ENCODE data around the gene TOLLIP. TPM values are rescaled to one million over a fixed set of nuclear protein-coding genes. Genes with fewer than 3 reads are reported as not detected.
"Not testable (repeated sequence)": the region's sequence is repeated elsewhere in the genome, so short reads cannot be mapped to it uniquely, and the experiment has no call there.

The TOLLIP gene
- total RNA-seq, 1 donor from 2014 or later: 38.9 TPM

DNA sequence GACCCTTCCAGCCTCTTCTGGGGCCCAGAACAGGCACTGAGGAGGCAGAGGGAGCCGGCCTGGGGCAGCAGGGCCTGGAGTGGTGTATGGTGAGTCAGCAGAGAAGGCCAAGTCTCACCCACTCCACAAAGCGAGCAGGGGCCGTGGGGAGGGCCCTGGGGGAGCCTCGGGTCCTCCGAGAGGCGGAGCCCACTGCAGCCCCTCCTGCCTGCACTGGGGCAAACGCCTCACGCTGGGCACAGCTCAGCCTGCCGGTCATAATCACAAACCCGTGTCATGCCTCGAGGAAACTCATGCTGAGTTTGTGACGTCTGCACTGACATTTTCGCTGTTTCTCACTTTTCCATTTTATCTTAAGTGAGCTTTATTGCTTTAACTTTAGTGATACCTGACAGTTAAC is 38.4 kb downstream of the TOLLIP start:
- no peaks in the 10 kb centered on the region for H3K27me3 Mint-ChIP-seq
- no peak overlapping the region for H3K4me3 Mint-ChIP-seq
- H3K36me3 Mint-ChIP-seq (ENCODE audit: low read depth): peaks cover 2% of the 10 kb centered on the region
- H3K27ac Mint-ChIP-seq: no peak overlapping the region
- intact Hi-C loops (cut with micrococcal nuclease): no loop called here
- no peak for DNase-seq
- no peaks in the 10 kb centered on the region for H3K4me1 Mint-ChIP-seq
- peaks cover 4% of the 10 kb centered on the region for H3K9me3 Mint-ChIP-seq

- no peak for DNase-seq
- H3K27me3 Mint-ChIP-seq: no peaks in the 10 kb centered on the region
- no peak overlapping the region for H3K27ac Mint-ChIP-seq
- H3K4me1 Mint-ChIP-seq: no peaks in the 10 kb centered on the region
- intact Hi-C loops (cut with micrococcal nuclease): no loop called here
- no peak overlapping the region for H3K4me3 Mint-ChIP-seq
- H3K9me3 Mint-ChIP-seq: peaks cover 4% of the 10 kb centered on the region
- H3K36me3 Mint-ChIP-seq (ENCODE audit: low read depth): no peaks in the 10 kb centered on the region
These were observed 39.0 kb downstream of the TOLLIP start for GRCh38 chr11:1270476-1270875.

- H3K27me3 Mint-ChIP-seq: no peaks in the 10 kb centered on the region
- H3K4me3 Mint-ChIP-seq: no peak overlapping the region
- H3K36me3 Mint-ChIP-seq (ENCODE audit: low read depth): no peaks in the 10 kb centered on the region
- no peak overlapping the region for H3K27ac Mint-ChIP-seq
- intact Hi-C loops (cut with micrococcal nuclease): no loop called here
- H3K4me1 Mint-ChIP-seq: no peaks in the 10 kb centered on the region
- H3K9me3 Mint-ChIP-seq: peaks cover 4% of the 10 kb centered on the region
- no peak for DNase-seq
These were observed 39.5 kb downstream of the TOLLIP start for GRCh38 chr11:1269957-1270356.

- Mint-ChIP-seq H3K4me3 (no peak overlapping the region), H3K9me3 (peaks cover 8% of the 10 kb centered on the region)
These were observed 41.9 kb downstream of the TOLLIP start for GRCh38 chr11:1267441-1268100.

GRCh38 chr11:1266976-1267375 is 42.5 kb downstream of the TOLLIP start:
- H3K4me3 Mint-ChIP-seq; DNase-seq; H3K27me3 Mint-ChIP-seq; H3K4me1 Mint-ChIP-seq; H3K9me3 Mint-ChIP-seq; H3K36me3 Mint-ChIP-seq (ENCODE audit: low read depth); intact Hi-C loops (cut with micrococcal nuclease); H3K27ac Mint-ChIP-seq: not testable (repeated sequence)

More at GRCh38 chr11:1267441-1268100, 41.9 kb downstream of the TOLLIP start:
- no peak for DNase-seq
- no peak overlapping the region for H3K27ac Mint-ChIP-seq
- H3K27me3 Mint-ChIP-seq: no peaks in the 10 kb centered on the region
- peaks cover 4% of the 10 kb centered on the region for H3K36me3 Mint-ChIP-seq (ENCODE audit: low read depth)
- H3K4me1 Mint-ChIP-seq: peaks cover 6% of the 10 kb centered on the region
- intact Hi-C loops (cut with micrococcal nuclease): no loop called here

DNA sequence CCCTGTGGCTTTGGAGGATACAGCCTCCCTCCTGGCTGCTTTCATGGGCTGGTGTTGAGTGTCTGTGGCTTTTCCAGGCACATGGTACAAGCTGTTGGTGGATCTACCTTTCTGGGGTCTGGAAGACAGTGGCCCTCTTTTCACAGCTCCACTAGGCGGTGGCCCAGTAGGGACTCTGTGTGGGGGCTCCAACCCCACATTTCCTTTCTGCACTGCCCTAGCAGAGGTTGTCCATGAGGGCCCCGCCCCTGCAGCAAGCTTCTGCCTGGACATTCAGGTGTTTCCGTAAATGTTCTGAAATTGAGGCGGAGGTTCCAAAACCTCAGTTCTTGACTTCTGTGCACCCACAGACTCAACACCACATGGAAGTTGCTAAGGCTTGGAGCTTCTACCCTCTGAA is 44.0 kb downstream of the TOLLIP start:
- intact Hi-C loops (cut with micrococcal nuclease); H3K4me1 Mint-ChIP-seq; H3K27ac Mint-ChIP-seq; H3K9me3 Mint-ChIP-seq; H3K4me3 Mint-ChIP-seq; H3K27me3 Mint-ChIP-seq; DNase-seq; H3K36me3 Mint-ChIP-seq (ENCODE audit: low read depth): not testable (repeated sequence)

DNA sequence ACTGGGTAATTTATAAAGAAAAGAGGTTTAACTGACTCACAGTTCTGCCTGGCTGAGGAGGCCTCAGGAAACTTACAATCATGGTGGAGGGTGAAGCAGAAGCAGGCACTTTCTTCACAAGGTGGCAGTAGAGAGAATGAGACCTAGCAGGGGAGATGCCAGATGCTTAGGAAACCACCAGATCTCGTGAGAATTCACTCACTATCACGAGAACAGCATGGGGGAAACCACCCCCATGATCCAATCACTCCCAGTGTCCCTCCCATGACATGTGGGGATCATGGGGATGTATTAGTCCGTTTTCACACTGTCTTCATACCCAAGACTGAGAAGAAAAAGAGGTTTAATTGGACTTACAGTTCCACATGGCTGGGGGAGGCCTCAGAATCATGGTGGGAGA is 45.0 kb downstream of the TOLLIP start:
- peak; percentile 75 for DNase-seq
- H3K36me3 Mint-ChIP-seq (ENCODE audit: low read depth); H3K4me3 Mint-ChIP-seq; H3K27me3 Mint-ChIP-seq; H3K4me1 Mint-ChIP-seq; H3K27ac Mint-ChIP-seq; H3K9me3 Mint-ChIP-seq: not testable (repeated sequence)
- intact Hi-C loops (cut with micrococcal nuclease): loop anchor here (5.0 kb wide), 2 partner anchors 73 to 118 kb away; no protein-coding TSS in a partner anchor

DNA sequence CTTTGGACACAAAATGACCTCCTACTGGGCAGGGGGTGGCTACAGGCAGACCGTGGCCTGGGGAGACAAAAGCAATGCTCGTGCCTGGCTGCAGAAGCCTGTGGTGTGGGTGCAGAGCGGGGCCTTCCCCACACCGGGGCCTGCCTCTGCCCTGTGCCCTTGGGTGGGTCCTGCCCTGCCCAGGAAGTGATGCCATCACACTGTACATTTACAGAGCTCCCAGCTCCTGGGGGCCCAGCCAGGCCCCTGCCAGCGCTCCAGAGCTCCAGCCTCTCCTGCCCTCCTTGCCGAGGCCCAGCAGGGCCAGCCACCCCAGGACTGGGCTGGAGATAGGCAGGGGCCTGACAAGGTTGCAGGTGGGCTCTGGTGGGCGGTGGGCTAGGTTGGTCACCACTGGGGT is 46.4 kb downstream of the TOLLIP start:
- no peak for DNase-seq
- Mint-ChIP-seq H3K4me1 (peaks cover 6% of the 10 kb centered on the region), H3K4me3 (peak overlapping the region; percentile 78), H3K27me3 (no peaks in the 10 kb centered on the region), H3K9me3 (peaks cover 8% of the 10 kb centered on the region), H3K27ac (no peak overlapping the region), H3K36me3 (ENCODE audit: low read depth) (peaks cover 4% of the 10 kb centered on the region)
- intact Hi-C loops (cut with micrococcal nuclease): loop anchor here (2.0 to 5.0 kb wide), 3 partner anchors 46 to 119 kb away; partner anchors contain the start of gene TOLLIP

GRCh38 chr11:1262172-1263006 is 47.0 kb downstream of the TOLLIP start:
- H3K4me1 Mint-ChIP-seq: peaks cover 6% of the 10 kb centered on the region
- H3K27me3 Mint-ChIP-seq: no peaks in the 10 kb centered on the region
- intact Hi-C loops (cut with micrococcal nuclease): loop anchor here (2.0 to 5.0 kb wide), 3 partner anchors 46 to 120 kb away; partner anchors contain the start of gene TOLLIP
- peak overlapping the region; percentile 78 for H3K4me3 Mint-ChIP-seq
- peak overlapping the region; percentile 86 for H3K27ac Mint-ChIP-seq
- H3K9me3 Mint-ChIP-seq: peaks cover 8% of the 10 kb centered on the region
- H3K36me3 Mint-ChIP-seq (ENCODE audit: low read depth): peaks cover 4% of the 10 kb centered on the region
- DNase-seq: peak; percentile 94

- intact Hi-C loops (cut with micrococcal nuclease): loop anchor here (2.0 to 5.0 kb wide), 3 partner anchors 47 to 121 kb away; partner anchors contain the start of gene TOLLIP
- H3K27me3 Mint-ChIP-seq: no peaks in the 10 kb centered on the region
- peaks cover 4% of the 10 kb centered on the region for H3K36me3 Mint-ChIP-seq (ENCODE audit: low read depth)
- peaks cover 4% of the 10 kb centered on the region for H3K9me3 Mint-ChIP-seq
- peaks cover 6% of the 10 kb centered on the region for H3K4me1 Mint-ChIP-seq
- H3K4me3 Mint-ChIP-seq: peak overlapping the region; percentile 78
- no peak for DNase-seq
- no peak overlapping the region for H3K27ac Mint-ChIP-seq
These were observed 48.0 kb downstream of the TOLLIP start for GRCh38 chr11:1261241-1262071.

DNA sequence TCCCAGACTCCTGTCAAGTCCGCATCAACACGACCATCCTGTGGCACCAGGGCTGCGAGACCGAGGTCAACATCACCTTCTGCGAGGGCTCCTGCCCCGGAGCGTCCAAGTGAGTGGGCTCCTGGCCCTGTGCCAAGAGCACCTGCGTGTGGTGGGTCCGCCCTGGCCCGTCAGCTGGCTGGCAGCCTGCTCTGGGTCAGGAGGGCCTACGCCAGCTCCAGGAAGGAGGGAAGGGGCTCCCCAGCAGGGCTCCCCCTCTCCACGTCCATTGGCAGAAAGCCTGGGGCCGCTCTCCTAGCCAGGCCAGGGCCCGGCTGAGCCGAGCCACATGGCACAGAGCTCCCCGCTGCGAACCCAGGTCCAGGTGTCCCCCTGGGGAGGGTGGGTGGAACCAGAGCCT is 48.8 kb downstream of the TOLLIP start:
- no peaks in the 10 kb centered on the region for H3K27me3 Mint-ChIP-seq
- peaks cover 4% of the 10 kb centered on the region for H3K36me3 Mint-ChIP-seq (ENCODE audit: low read depth)
- intact Hi-C loops (cut with micrococcal nuclease): loop anchor here (5.0 kb wide), 2 partner anchors 77 to 122 kb away; no protein-coding TSS in a partner anchor
- no peak overlapping the region for H3K27ac Mint-ChIP-seq
- peaks cover 4% of the 10 kb centered on the region for H3K9me3 Mint-ChIP-seq
- no peak for DNase-seq
- H3K4me3 Mint-ChIP-seq: no peak overlapping the region
- H3K4me1 Mint-ChIP-seq: peaks cover 6% of the 10 kb centered on the region

DNA sequence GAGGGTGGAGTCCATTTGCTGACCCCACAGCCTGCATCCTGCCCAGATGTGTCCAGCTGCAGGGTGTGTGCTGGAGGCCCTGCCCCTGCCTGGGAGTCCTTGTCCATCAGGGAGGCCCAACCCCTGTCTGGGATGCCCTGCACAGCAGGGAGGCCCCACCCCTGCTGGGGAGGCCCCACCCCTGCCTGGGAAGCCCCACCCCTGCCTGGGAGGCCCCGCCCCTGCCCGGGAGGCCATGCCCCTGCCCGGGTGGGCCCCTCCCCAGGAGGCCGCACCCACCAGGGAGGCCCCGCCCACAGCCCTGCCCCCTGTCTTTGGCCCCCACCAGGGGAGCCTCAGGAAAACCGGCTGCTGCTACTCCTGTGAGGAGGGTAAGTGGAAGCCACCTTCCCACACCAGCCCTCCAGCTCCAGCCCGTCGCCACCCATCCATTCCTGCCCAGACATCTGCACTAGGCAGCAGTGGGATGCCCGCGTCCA is 49.4 kb downstream of the TOLLIP start:
- peak; percentile 71 for DNase-seq
- Mint-ChIP-seq H3K27ac (no peak overlapping the region), H3K4me1 (peaks cover 6% of the 10 kb centered on the region), H3K9me3 (peaks cover 4% of the 10 kb centered on the region), H3K4me3 (no peak overlapping the region), H3K27me3 (no peaks in the 10 kb centered on the region), H3K36me3 (ENCODE audit: low read depth) (peaks cover 4% of the 10 kb centered on the region)
- intact Hi-C loops (cut with micrococcal nuclease): loop anchor here (5.0 kb wide), 2 partner anchors 77 to 122 kb away; no protein-coding TSS in a partner anchor

- intact Hi-C loops (cut with micrococcal nuclease): no loop called here
These were observed 49.9 kb downstream of the TOLLIP start for GRCh38 chr11:1259561-1259960.

More at GRCh38 chr11:1259561-1259960, 49.9 kb downstream of the TOLLIP start:
- Mint-ChIP-seq H3K4me1 (peaks cover 4% of the 10 kb centered on the region), H3K4me3 (no peak overlapping the region), H3K27me3 (no peaks in the 10 kb centered on the region), H3K9me3 (peaks cover 2% of the 10 kb centered on the region), H3K36me3 (ENCODE audit: low read depth) (peaks cover 3% of the 10 kb centered on the region), H3K27ac (no peak overlapping the region)
- DNase-seq: no peak
